H54 (cell line): ENCODE results near the gene PKP1.

Experiments used
- DNase-seq: peaks from one replicate; pipeline ENCODE4 v3.0.0; 2011; ENCODE audit warnings: low spot score, mixed read lengths; ENCODE audit not compliant: insufficient read length
- FAIRE-seq: peaks from 3 replicates; lab custom pipeline; 2011; peaks lifted over from hg19 to GRCh38; lab: Jason Lieb, UNC
- POLR2A ChIP-seq: IDR thresholded peaks from 2 replicates; pipeline ENCODE4 v1.6.1; 2011; ENCODE audit warnings: low read depth, mild to moderate bottlenecking, low read length

PKP1 gene

DNA sequence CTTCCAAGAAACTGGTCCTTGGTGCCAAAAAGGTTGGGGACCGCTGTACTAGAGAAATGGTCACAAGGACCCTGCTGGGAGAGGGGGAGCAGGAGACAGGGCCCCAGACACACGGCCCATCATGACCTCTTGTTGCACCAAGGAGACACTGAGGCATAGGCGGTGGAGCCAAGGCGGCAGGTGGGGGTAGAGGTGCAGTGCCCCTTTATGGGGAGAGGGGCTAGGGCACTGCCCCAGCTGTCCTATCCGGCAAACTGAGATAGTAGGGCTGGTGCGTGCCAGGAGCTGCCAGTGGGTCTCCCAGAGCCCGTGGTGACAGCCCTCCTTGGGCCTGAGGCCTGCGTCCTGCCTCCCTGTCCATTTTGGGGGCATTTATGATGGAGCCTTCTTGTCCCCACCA, 73.9 kb downstream of the PKP1 start:
- FAIRE-seq (no peak), DNase-seq (no peak)
- no peak for TF ChIP-seq POLR2A

DNA sequence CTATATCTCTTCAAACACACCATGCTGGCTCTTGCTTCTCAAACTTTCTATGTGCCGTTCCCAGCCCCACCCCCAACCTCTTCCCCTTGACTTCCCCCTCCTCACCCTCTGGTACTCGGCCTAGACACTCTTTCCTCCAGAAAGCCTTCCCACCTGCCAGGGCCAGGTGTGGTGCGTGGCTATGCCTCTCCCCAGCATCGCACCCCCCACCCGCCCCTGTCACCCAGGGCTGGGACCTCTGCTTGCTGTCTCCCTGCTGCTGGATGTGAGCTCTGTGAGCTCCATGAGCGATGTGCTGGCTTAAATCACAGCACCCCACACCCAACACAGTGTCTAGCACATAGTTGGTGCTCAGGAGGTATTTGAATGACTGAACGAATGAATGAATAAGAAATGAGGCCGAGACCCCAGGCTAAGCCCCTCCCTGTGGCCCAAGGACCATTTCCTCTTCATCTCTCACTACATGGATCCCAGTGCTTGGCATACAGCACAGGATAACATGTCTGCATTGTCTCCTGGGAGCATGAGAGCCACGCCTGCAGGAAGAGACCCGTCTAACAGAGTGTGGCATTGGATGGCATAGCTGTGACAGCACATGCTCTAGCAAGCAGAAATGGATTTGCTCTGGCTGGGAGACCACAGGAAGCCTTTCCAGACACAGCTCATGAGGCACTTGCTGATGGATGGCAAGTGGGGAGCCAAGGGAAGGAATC, 74.5 kb downstream of the PKP1 start:
- DNase-seq, result no peak
- FAIRE-seq, result no peak
- no peak for TF ChIP-seq POLR2A

DNA sequence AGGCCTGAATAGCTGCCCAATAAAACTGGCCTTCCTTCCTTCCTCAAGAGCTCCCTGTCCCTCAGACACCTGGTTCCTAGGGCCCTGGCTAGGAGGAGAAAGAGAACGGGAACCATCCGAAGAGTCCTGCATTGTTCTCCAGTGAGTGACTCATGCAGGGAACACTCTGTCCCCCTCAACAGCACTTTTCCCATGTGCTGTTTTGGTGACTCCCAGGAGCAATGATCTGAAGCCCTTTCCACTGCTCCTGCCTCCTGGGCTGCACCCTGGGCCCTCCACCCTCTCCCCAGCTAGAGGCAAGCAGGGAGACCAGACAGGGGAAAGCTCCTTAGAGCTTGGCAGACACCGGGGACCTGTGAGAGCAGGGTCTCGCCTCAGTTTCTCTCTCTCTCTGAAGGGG, 75.3 kb downstream of the PKP1 start:
- no peak for DNase-seq
- FAIRE-seq, result no peak
- TF ChIP-seq POLR2A, result no peak

DNA sequence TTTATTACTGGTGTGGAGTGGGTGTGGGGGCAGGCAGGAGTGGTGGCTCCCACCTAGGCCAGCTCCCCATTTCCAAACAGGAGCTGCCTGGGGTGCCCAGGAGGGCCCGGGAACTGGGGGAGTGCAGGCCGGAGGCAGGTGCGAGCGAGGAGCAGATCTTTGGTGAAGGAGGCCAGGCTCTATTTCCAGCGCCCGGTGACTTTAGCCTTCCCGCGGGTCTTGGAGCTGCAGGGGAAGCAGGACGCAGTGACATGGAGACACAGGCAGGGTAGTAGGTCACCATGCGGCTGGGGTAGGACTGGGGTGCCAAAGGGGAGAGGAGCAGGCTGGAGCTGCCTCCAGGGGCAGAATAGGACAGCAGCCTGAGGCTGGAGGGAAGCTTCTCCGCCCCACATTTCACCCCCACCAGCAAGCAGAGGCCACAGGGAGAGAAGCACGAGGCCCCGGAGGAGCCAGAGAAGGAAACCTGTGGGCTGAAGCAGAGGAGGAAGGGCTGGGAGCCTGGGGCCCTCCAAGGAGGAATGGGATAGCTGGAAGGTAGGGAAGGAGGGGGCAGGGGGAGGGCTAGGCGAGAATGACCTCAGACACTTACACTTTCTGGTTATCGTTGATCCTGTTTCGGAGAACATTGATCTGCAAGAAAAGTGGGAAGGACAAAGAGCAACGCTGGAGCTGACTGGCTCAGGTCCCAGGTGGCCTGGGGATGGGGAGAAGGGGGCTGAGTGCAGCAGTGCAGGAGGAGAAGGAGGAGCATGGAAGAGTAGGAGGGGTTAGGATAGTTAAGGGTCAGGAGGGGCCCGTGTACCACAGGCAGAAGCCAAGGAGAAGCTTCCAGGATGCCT, 75.9 kb downstream of the PKP1 start:
- FAIRE-seq, result no peak
- no peak for TF ChIP-seq POLR2A
- no peak for DNase-seq

DNA sequence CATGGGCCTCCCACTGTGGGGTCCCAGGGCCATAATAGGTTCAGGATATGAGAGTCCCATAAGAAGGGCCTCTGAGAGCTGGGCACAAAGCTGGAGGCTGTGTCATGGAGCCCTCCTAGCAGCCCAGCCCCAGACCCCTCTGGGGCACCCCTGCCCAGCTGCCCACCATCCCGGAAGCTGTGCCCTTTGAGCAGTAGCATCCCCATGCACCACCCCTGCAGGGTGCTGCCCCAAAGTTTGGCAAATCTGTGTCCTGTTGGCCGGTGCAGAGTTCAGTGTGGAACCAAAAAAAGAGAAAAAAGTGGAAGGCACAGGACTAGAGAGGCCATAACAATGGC, 76.5 kb downstream of the PKP1 start:
- DNase-seq (no peak), FAIRE-seq (no peak)
- no peak for TF ChIP-seq POLR2A

DNA sequence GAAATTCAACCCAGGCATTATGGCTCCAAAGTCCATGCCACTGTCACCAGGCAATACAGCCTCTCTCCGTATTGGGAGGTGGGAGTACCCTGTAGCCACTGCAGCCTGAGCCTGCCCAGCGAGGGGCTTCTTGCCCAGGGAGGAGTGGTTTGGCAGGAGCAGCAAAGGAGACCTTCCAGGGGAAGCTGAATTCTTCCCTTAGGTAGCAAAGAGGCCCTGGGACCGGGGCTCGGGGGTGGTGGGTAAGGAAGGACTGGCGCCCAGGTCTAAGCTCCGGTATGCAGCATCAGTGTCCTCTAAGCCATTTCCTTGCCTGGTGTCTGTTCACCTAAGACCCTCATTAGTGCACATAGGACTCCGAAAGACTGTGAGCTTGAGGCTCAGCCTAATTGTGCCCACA, 77.2 kb downstream of the PKP1 start:
- DNase-seq (no peak), FAIRE-seq (no peak)
- TF ChIP-seq POLR2A, result no peak

DNA sequence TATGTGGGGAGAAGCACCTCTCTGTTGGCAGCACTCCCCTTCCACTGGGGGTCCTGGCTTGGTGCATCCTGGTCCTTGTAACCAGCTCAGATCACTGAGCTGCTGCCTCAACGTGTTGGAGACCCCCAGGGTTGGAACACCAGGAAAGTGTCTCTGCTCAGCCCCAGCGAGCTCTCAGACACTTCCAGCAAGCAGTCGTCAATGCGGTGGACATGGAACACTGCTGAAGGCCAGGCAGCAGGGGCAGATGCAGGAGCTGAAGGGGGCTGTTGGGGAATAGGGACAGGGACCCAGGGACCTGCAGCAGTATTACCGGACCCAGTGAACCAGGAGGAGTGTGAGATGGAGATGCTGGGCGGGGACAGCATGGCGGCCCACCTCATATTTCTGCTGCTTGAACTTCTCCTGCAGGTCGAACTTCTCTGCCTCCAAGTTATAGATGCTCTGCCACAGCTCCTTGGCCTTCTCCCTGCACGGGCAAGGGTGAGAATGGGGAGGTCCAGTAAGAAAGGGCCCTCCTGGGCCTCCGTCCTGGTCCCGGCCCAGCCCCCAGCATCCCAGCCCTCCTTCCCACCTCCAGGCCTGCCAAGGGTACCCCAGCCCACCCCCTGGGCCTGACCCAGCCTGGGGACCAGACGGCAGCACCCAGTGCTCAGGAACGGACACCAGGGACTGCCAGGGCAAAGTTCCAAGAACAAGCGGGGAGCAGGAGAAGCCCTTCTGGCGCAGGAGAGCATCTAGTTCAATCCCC, 77.8 kb downstream of the PKP1 start:
- DNase-seq, result no peak

DNA sequence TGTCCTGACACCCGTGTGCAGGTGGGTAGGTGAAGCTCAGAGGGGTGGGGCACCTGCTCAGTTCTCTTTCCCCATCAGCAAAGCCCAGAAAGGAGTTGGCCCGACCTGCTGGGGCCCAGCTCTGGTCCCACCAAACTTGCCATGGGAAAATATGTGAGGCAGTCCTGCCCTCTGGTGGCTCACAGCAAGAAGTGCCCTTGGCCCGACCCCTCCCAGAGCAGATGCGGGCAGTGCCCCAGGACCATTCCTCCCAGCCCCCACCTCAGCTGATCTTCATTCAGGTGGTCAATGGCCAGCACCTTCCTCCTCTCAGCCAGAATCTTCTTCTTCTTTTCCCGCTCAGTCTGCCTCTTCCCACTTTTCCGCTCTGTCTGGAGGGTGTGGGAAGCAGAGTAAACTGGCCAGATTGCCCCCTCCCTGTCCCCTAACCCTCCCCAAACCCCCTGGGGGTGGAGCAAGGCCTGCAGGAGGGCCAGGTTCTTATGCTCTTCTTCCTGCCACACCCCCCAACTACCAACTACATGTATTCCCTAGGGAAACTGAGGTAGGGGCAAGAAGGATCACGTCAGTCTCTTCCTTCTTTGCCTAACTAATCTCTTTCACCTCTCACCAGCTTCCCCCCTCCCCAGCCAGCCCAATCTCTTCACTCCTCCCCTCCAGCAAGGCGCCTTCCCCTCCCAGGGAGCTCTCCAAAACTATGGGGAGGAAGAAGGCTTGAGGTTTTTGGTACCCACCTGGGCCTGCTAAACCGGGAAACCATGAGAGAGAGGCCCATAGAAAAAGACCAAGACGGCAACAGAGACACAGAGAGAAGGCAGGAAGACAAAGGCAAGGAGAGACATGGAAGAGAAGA, 78.6 kb downstream of the PKP1 start:
- no peak for TF ChIP-seq POLR2A
- DNase-seq (peak; percentile 70), FAIRE-seq (no peak)

More for the DNA sequence above, 77.8 kb downstream of the PKP1 start:
- FAIRE-seq, result no peak
- TF ChIP-seq POLR2A, result no peak

DNA sequence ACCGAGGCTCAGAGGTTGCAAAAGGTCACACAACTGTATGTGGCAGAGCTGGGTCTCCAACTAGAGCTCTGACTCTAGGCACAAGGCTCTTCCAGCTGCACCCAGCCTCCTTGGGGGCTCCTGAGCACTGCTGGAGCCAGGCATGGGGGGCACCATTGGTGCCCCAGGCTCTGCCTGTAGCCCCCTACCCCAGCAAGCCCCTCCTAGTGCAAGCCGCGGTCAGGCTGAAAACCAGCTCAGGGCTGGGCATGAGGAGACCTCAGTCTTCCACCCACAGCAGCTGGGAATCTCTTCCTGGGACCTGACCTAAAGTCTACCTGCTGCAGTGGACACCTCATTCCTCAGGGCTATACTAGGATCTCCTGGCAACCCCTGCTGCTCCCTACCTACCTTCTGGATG, 79.6 kb downstream of the PKP1 start:
- FAIRE-seq, result no peak
- TF ChIP-seq POLR2A, result no peak

DNA sequence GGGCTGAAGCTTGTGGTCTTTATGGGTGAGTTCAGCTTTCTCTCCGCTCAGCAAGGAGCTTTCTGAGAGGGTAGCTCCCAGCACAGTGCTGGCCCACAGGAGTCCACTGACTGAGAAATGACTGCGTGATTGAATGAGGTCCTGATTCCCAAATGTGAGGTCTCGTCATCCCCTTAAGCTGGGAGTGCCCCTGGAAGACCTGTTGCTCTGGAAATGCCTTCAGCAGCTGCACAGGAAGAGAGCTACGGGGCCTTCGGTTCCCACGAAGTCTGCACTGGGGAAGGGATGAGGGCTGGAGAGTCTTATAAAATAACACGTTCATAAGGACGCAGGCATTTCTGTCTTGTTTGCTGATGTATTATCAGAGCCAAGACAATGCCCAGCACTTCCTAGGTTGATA, 80.2 kb downstream of the PKP1 start:
- TF ChIP-seq POLR2A, result no peak
- no peak for DNase-seq
- no peak for FAIRE-seq

More for the DNA sequence above, 79.6 kb downstream of the PKP1 start:
- DNase-seq, result no peak

DNA sequence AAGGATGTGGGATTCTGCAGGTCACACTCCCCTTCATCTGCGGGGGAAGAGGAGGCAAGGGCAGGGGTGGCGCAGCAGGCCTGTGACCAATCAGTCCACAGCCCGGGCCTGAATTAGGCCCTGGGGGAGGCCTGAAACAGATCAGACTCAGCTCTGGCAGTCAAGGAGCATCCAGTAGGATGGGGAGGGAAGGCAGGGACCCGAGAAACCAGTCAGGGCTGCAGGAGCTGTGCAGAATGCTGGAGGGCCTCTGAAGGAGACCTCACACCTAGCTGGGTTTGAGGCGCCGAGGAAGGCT, 81.5 kb downstream of the PKP1 start:
- no peak for FAIRE-seq
- DNase-seq, result no peak
- no peak for TF ChIP-seq POLR2A

DNA sequence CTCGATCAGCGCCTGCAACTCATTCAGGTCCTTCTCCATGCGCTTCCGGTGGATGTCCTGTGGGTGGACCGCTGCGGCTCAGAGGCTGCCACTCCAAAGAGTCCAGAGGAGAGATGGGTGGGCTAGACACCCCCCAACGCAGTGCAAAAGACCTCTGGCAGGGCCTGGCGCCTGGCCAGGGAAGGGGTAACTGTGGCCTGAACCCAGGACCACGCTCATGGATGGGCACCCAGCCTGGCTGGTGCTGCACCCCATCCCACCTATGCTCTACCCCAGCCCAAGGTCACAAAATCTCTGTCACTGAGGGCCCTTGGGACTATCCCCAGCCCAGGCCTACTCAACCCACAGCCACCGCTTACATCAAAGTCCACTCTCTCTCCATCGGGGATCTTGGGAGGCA, 81.9 kb downstream of the PKP1 start:
- no peak for TF ChIP-seq POLR2A
- no peak for FAIRE-seq
- no peak for DNase-seq

DNA sequence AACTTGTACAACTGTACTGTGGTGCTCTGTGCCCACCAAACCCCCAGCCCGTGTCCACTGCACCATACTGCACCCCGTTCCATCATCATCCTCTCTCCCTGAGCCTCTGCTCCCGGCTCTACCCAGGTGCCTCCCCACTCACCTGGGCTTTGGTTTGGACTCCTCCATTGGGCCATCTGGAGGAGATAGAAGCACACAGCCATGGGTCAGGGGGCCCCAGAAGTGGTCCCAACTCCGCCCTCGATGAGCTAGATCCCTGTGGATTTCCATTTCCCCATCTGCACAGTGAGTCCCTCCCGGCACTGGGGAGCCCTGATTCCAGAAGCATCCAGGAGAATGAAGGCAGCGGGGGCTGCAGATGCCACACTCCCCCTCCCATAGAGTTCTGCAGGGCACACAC, 83.4 kb downstream of the PKP1 start:
- FAIRE-seq (no peak), DNase-seq (no peak)
- no peak for TF ChIP-seq POLR2A

DNA sequence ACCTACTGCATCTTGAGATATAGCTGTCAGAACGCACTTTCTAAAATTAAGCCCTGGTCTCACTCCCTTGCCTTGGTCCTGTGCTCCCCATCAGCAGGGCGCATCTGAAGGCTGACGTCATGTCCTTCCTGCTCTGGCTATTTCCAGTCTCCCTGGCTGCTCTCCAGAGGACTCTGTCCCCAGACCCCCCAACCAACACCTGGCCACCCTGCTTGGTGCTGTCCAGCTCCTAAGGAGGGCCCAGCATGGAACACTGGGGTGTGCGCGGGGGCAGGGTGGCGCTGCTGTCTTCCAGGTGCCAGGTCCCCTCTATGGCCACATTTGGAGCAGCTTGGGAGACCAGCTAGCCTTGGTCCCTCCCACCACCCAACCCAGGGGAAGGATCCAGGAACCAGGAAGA, 85.9 kb downstream of the PKP1 start:
- DNase-seq (no peak), FAIRE-seq (no peak)
- TF ChIP-seq POLR2A, result no peak
